ENCODE results near the gene UBR3. TPM values are rescaled to one million over a fixed set of nuclear protein-coding genes. Genes with fewer than 3 reads are reported as not detected.

Gene UBR3
- total RNA-seq, 1 experiment from 2014 or later = 21.9 TPM

GRCh38 chr2:169823996-169824372, 3.3 kb upstream of the UBR3 start:
- Histone ChIP-seq H3K14ac (ENCODE audit: insufficient read depth, low read length) (no peak overlapping the region), H4K91ac (ENCODE audit: insufficient read length, low read depth, low read length) (no peak overlapping the region), H3K4me2 (ENCODE audit: insufficient read depth, insufficient read length, low read length) (peak overlapping the region; percentile 100), H3K18ac (ENCODE audit: insufficient read length, low read depth, low read length) (no peak overlapping the region), H3K4me1 (ENCODE audit: insufficient read depth, low read length) (no peaks in the 10 kb centered on the region), H2BK20ac (ENCODE audit: low read depth, low read length, poor library complexity, severe bottlenecking) (no peak overlapping the region), H4K5ac (ENCODE audit: insufficient read length, low read depth, low read length) (no peak overlapping the region), H3K23me2 (ENCODE audit: insufficient read length, low read depth, low read length, poor library complexity, severe bottlenecking) (peaks cover 11% of the 10 kb centered on the region), H3K9ac (ENCODE audit: extremely low read depth, insufficient read length, low read length) (peak overlapping the region; percentile 81), H3K4ac (ENCODE audit: low read depth, low read length) (no peak overlapping the region), H4K20me1 (ENCODE audit: control insufficient read depth, insufficient read depth, insufficient read length) (peaks cover 3% of the 10 kb centered on the region), H2BK5ac (ENCODE audit: insufficient read length, low read length) (no peak overlapping the region), H2AFZ (ENCODE audit: low read length) (peak overlapping the region; percentile 79), H4K8ac (replicated peaks; ENCODE audit: insufficient read length, low read depth, low read length) (no peak overlapping the region), H3K9me3 (ENCODE audit: control insufficient read depth, low read depth, low read length) (no peaks in the 10 kb centered on the region), H2BK120ac (ENCODE audit: low read depth, low read length, poor library complexity, severe bottlenecking) (no peak overlapping the region), H3K27ac (ENCODE audit: insufficient read length, low read depth, low read length) (no peak overlapping the region), H2AK5ac (ENCODE audit: insufficient read length, low read length) (no peak overlapping the region), H3K56ac (ENCODE audit: insufficient read length, low read depth, low read length) (no peak overlapping the region), H2BK12ac (ENCODE audit: insufficient read length, low read depth, low read length) (no peak overlapping the region), H3T11ph (ENCODE audit: low read length) (no peak overlapping the region), H3K27me3 (ENCODE audit: insufficient read depth, low read length) (no peaks in the 10 kb centered on the region), H3K79me2 (ENCODE audit: insufficient read depth, low read length) (peaks cover 3% of the 10 kb centered on the region; the same call in 1 of the 2 replicates), H2BK15ac (ENCODE audit: low read depth, low read length) (no peak overlapping the region), H3K23ac (ENCODE audit: insufficient read length, low read depth, low read length) (peak overlapping the region; percentile 84), H3K79me1 (ENCODE audit: insufficient read depth, low read depth, low read length, poor library complexity, severe bottlenecking) (peaks cover 3% of the 10 kb centered on the region)
- peaks cover 0 to 3% of the 10 kb centered on the region in 2 experiments; a peak in 2 of 5 replicates for H3K9me3 Mint-ChIP-seq
- H3K27me3 Mint-ChIP-seq (ENCODE audit: low read depth) = peaks cover 9% of the 10 kb centered on the region
- H3K4me1 Mint-ChIP-seq = peaks cover 26 to 30% of the 10 kb centered on the region in 2 experiments
- peaks cover 8 to 27% (median 20%) of the 10 kb centered on the region in 3 experiments for H3K36me3 Mint-ChIP-seq (ENCODE audit: insufficient read depth in 1 of 3, low read depth in 3 of 3)
- H3K27ac Mint-ChIP-seq = peak overlapping the region; percentile 4 to 35 (median 16); a peak in 3 of 7 replicates
- no CpG with 5 or more reads among the region's 4 CpGs for WGBS (ENCODE audit: extremely low coverage, insufficient read length, low lambda C conversion rate)
- TF ChIP-seq CTCF (conservative IDR thresholded peaks at IDR 0.05) = no peak
- DNase-seq = no peak
- H3K4me3 Mint-ChIP-seq = peak overlapping the region; percentile 73 to 87

Measured in H9 (cell line).